ENCODE data around the gene SPRN.
"Not testable (repeated sequence)": the region's sequence is repeated elsewhere in the genome, so short reads cannot be mapped to it uniquely, and the experiment has no call there.

SPRN gene

GRCh38 chr10:133391249-133391635 is 33.2 kb downstream of the SPRN start:
- no peak overlapping the region for H3K4ac ChIP-seq (ENCODE audit: low read depth, low read length)
- WGBS (ENCODE audit: extremely low coverage, insufficient coverage, low lambda C conversion rate): no CpG with 5 or more reads among the region's 12 CpGs
- DNase-seq: no peak

GRCh38 chr10:133390597-133391248 is 33.7 kb downstream of the SPRN start:
- no peak for DNase-seq
- Histone ChIP-seq H3K56ac (ENCODE audit: low read length) (no peak overlapping the region), H3K79me2 (ENCODE audit: control insufficient read depth, insufficient read depth, low read length) (peaks cover 10% of the 10 kb centered on the region), H3K36me3 (ENCODE audit: control insufficient read depth, insufficient read depth, low read length) (no peaks in the 10 kb centered on the region), H3K9ac (ENCODE audit: low read length) (no peak overlapping the region), H4K8ac (ENCODE audit: low read depth, low read length) (no peak overlapping the region), H3K27ac (ENCODE audit: low read depth, low read length) (peak overlapping the region; percentile 1), H3K4me2 (ENCODE audit: low read length) (no peak overlapping the region), H3K4ac (ENCODE audit: low read depth, low read length) (no peak overlapping the region), H3K27me3 (ENCODE audit: insufficient read depth, low read length, poor library complexity) (no peaks in the 10 kb centered on the region), H3K79me1 (ENCODE audit: low read length) (peaks cover 7% of the 10 kb centered on the region), H3K23ac (ENCODE audit: low read length) (no peak overlapping the region), H4K5ac (ENCODE audit: low read length) (no peak overlapping the region), H3K18ac (ENCODE audit: low read length) (no peak overlapping the region), H2BK15ac (replicated peaks; ENCODE audit: low read depth) (no peak overlapping the region), H2BK120ac (ENCODE audit: low read depth, low read length) (no peak overlapping the region), H2BK5ac (ENCODE audit: low read length) (no peak overlapping the region), H3K4me3 (ENCODE audit: low read length) (no peak overlapping the region), H2AK5ac (ENCODE audit: low read length) (no peak overlapping the region), H3K4me1 (ENCODE audit: control insufficient read depth, low read depth, low read length) (no peaks in the 10 kb centered on the region)
- WGBS (ENCODE audit: extremely low coverage, insufficient coverage, low lambda C conversion rate): no CpG with 5 or more reads among the region's 19 CpGs

More at GRCh38 chr10:133391249-133391635, 33.2 kb downstream of the SPRN start:
- Histone ChIP-seq H2BK120ac (ENCODE audit: low read depth, low read length) (no peak overlapping the region), H3K4me3 (ENCODE audit: low read length) (no peak overlapping the region), H4K5ac (ENCODE audit: low read length) (no peak overlapping the region), H3K79me2 (ENCODE audit: control insufficient read depth, insufficient read depth, low read length) (peaks cover 12% of the 10 kb centered on the region), H2AK5ac (ENCODE audit: low read length) (no peak overlapping the region), H3K23ac (ENCODE audit: low read length) (no peak overlapping the region), H3K18ac (ENCODE audit: low read length) (no peak overlapping the region), H3K27me3 (ENCODE audit: insufficient read depth, low read length, poor library complexity) (no peaks in the 10 kb centered on the region), H3K79me1 (ENCODE audit: low read length) (peaks cover 10% of the 10 kb centered on the region), H2BK5ac (ENCODE audit: low read length) (no peak overlapping the region), H3K4me2 (ENCODE audit: low read length) (no peak overlapping the region), H3K56ac (ENCODE audit: low read length) (no peak overlapping the region), H3K36me3 (ENCODE audit: control insufficient read depth, insufficient read depth, low read length) (peaks cover under 1% of the 10 kb centered on the region), H4K8ac (ENCODE audit: low read depth, low read length) (no peak overlapping the region), H3K27ac (ENCODE audit: low read depth, low read length) (peak overlapping the region; percentile 1), H2BK15ac (replicated peaks; ENCODE audit: low read depth) (no peak overlapping the region), H3K4me1 (ENCODE audit: control insufficient read depth, low read depth, low read length) (no peaks in the 10 kb centered on the region), H3K9ac (ENCODE audit: low read length) (no peak overlapping the region)

- WGBS (ENCODE audit: extremely low coverage, insufficient coverage, low lambda C conversion rate): no CpG with 5 or more reads among the region's 39 CpGs
- Histone ChIP-seq H3K79me1 (ENCODE audit: low read length) (no peaks in the 10 kb centered on the region), H4K5ac (ENCODE audit: low read length) (no peak overlapping the region), H4K8ac (ENCODE audit: low read depth, low read length) (no peak overlapping the region), H3K36me3 (ENCODE audit: control insufficient read depth, insufficient read depth, low read length) (no peaks in the 10 kb centered on the region), H3K23ac (ENCODE audit: low read length) (no peak overlapping the region), H3K9ac (ENCODE audit: low read length) (no peak overlapping the region), H2AK5ac (ENCODE audit: low read length) (no peak overlapping the region), H3K4me3 (ENCODE audit: low read length) (no peak overlapping the region), H2BK15ac (replicated peaks; ENCODE audit: low read depth) (no peak overlapping the region), H3K4me1 (ENCODE audit: control insufficient read depth, low read depth, low read length) (no peaks in the 10 kb centered on the region), H3K4ac (ENCODE audit: low read depth, low read length) (no peak overlapping the region), H3K56ac (ENCODE audit: low read length) (no peak overlapping the region), H3K27ac (ENCODE audit: low read depth, low read length) (no peak overlapping the region), H2BK5ac (ENCODE audit: low read length) (no peak overlapping the region), H3K79me2 (ENCODE audit: control insufficient read depth, insufficient read depth, low read length) (no peaks in the 10 kb centered on the region), H3K27me3 (ENCODE audit: insufficient read depth, low read length, poor library complexity) (no peaks in the 10 kb centered on the region), H2BK120ac (ENCODE audit: low read depth, low read length) (no peak overlapping the region), H3K4me2 (ENCODE audit: low read length) (no peak overlapping the region), H3K18ac (ENCODE audit: low read length) (no peak overlapping the region)
- DNase-seq: no peak
Observed at GRCh38 chr10:133388973-133389818, 35.2 kb downstream of the SPRN start.

- no peak overlapping the region for H3K9ac ChIP-seq (ENCODE audit: low read length)
- H3K4me3 ChIP-seq (ENCODE audit: low read length): no peak overlapping the region
- H2BK15ac ChIP-seq (replicated peaks; ENCODE audit: low read depth): no peak overlapping the region
- H2BK120ac ChIP-seq (ENCODE audit: low read depth, low read length): no peak overlapping the region
- no peaks in the 10 kb centered on the region for H3K79me1 ChIP-seq (ENCODE audit: low read length)
- H2AK5ac ChIP-seq (ENCODE audit: low read length): no peak overlapping the region
- H2BK5ac ChIP-seq (ENCODE audit: low read length): no peak overlapping the region
- no peak overlapping the region for H3K4me2 ChIP-seq (ENCODE audit: low read length)
- no peaks in the 10 kb centered on the region for H3K4me1 ChIP-seq (ENCODE audit: control insufficient read depth, low read depth, low read length)
- no peak overlapping the region for H3K18ac ChIP-seq (ENCODE audit: low read length)
- no CpG with 5 or more reads among the region's 17 CpGs for WGBS (ENCODE audit: extremely low coverage, insufficient coverage, low lambda C conversion rate)
- H4K8ac ChIP-seq (ENCODE audit: low read depth, low read length): no peak overlapping the region
- H3K27ac ChIP-seq (ENCODE audit: low read depth, low read length): no peak overlapping the region
- H3K36me3 ChIP-seq (ENCODE audit: control insufficient read depth, insufficient read depth, low read length): no peaks in the 10 kb centered on the region
- H4K5ac ChIP-seq (ENCODE audit: low read length): no peak overlapping the region
- DNase-seq: no peak
- H3K23ac ChIP-seq (ENCODE audit: low read length): no peak overlapping the region
- no peaks in the 10 kb centered on the region for H3K27me3 ChIP-seq (ENCODE audit: insufficient read depth, low read length, poor library complexity)
- no peak overlapping the region for H3K56ac ChIP-seq (ENCODE audit: low read length)
- no peaks in the 10 kb centered on the region for H3K79me2 ChIP-seq (ENCODE audit: control insufficient read depth, insufficient read depth, low read length)
- H3K4ac ChIP-seq (ENCODE audit: low read depth, low read length): no peak overlapping the region
Observed at GRCh38 chr10:133388236-133388972, 36.0 kb downstream of the SPRN start.

- H2AK5ac ChIP-seq (ENCODE audit: low read length); H2BK15ac ChIP-seq (replicated peaks; ENCODE audit: low read depth); H3K56ac ChIP-seq (ENCODE audit: low read length); H3K4me1 ChIP-seq (ENCODE audit: control insufficient read depth, low read depth, low read length); H2BK120ac ChIP-seq (ENCODE audit: low read depth, low read length); H3K27ac ChIP-seq (ENCODE audit: low read depth, low read length); DNase-seq; H3K23ac ChIP-seq (ENCODE audit: low read length); H2BK5ac ChIP-seq (ENCODE audit: low read length); H3K4me2 ChIP-seq (ENCODE audit: low read length); H3K9ac ChIP-seq (ENCODE audit: low read length); H3K79me1 ChIP-seq (ENCODE audit: low read length); H3K4ac ChIP-seq (ENCODE audit: low read depth, low read length); H3K36me3 ChIP-seq (ENCODE audit: control insufficient read depth, insufficient read depth, low read length); H3K4me3 ChIP-seq (ENCODE audit: low read length); H3K79me2 ChIP-seq (ENCODE audit: control insufficient read depth, insufficient read depth, low read length); H4K8ac ChIP-seq (ENCODE audit: low read depth, low read length); H3K27me3 ChIP-seq (ENCODE audit: insufficient read depth, low read length, poor library complexity); H3K18ac ChIP-seq (ENCODE audit: low read length); H4K5ac ChIP-seq (ENCODE audit: low read length): not testable (repeated sequence)
- WGBS (ENCODE audit: extremely low coverage, insufficient coverage, low lambda C conversion rate): no CpG with 5 or more reads among the region's 4 CpGs
Observed at GRCh38 chr10:133386951-133387350, 37.5 kb downstream of the SPRN start.

All from mesendoderm (in vitro differentiated cells).